K562 (cell line): ENCODE measurements around the gene CPTP. TPM values are rescaled to one million over a fixed set of nuclear protein-coding genes. Genes with fewer than 3 reads are reported as not detected.
A peak's percentile ranks its signal among the peaks of the same experiment; 100 is the strongest.

ENCODE experiments used
- CREB5 ChIP-seq: fragments of 250-450 bp; sonication (Bioruptor Pico); IDR thresholded peaks from 2 replicates; pipeline ENCODE4 v1.5.0; 2020; ENCODE audit warnings: mild to moderate bottlenecking
- CREM ChIP-seq: IDR thresholded peaks from 2 replicates; pipeline ENCODE4 v1.6.1; 2014; ENCODE audit warnings: antibody characterized with exemption, low read depth
- ETS1 ChIP-seq: conservative IDR thresholded peaks from 2 replicates; pipeline ENCODE4 v1.6.1; 2011; ENCODE audit warnings: low read depth, mild to moderate bottlenecking, low read length; ENCODE audit not compliant: control insufficient read depth
- ETS2 ChIP-seq: IDR thresholded peaks from 2 replicates; pipeline ENCODE4 v1.6.1; 2016; ENCODE audit warnings: borderline replicate concordance, missing genetic modification characterization, mild to moderate bottlenecking, moderate library complexity, missing compliant biosample characterization; ENCODE audit not compliant: poor library complexity, severe bottlenecking
- FOSL1 ChIP-seq: fragments of 200-800 bp; sonication (Bioruptor generic); conservative IDR thresholded peaks from 2 replicates; pipeline ENCODE4 v1.6.1; 2016; ENCODE audit warnings: missing genetic modification characterization, missing compliant biosample characterization
- HES1 ChIP-seq: fragments of 450-650 bp; IDR thresholded peaks from 2 replicates; pipeline ENCODE4 v1.6.1; 2016; ENCODE audit warnings: low read depth, mild to moderate bottlenecking, moderate library complexity
- MCM5 ChIP-seq: fragments of 450-650 bp; IDR thresholded peaks from 2 replicates; pipeline ENCODE4 v1.6.1; 2016; ENCODE audit warnings: low read depth
- MCM7 ChIP-seq, 2 experiments: fragments of 450-650 bp; IDR thresholded peaks; 2 replicates each; pipeline ENCODE4 v1.6.1; 2016 to 2018
- NCOA6 ChIP-seq: fragments of 450-650 bp; IDR thresholded peaks from 2 replicates; pipeline ENCODE4 v1.6.1; 2017; ENCODE audit warnings: mild to moderate bottlenecking
- PTTG1 ChIP-seq: fragments of 450-650 bp; IDR thresholded peaks from 2 replicates; pipeline ENCODE4 v1.6.1; 2016; ENCODE audit warnings: low read depth, mild to moderate bottlenecking, missing genetic modification characterization, missing compliant biosample characterization
- RCOR1 ChIP-seq, 2 experiments: IDR thresholded peaks; 2 replicates each; pipeline ENCODE4 v1.6.1; 2012; ENCODE audit warnings: low read depth in 2 of 2, low read length in 2 of 2, borderline replicate concordance in 1 of 2, improper control_type of control experiment in 1 of 2
- STAT6 ChIP-seq: sonication (generic); formaldehyde crosslinking; IDR thresholded peaks from 2 replicates; pipeline ENCODE4 v1.8.1; 2023; ENCODE audit warnings: mild to moderate bottlenecking, missing genetic modification reagents
- TBL1XR1 ChIP-seq, 2 experiments: IDR thresholded peaks; 2 replicates each; pipeline ENCODE4 v1.6.1; 2012; ENCODE audit warnings: improper control_type of control experiment in 2 of 2, low read length in 2 of 2, mild to moderate bottlenecking in 1 of 2
- THRA ChIP-seq: fragments of 450-650 bp; IDR thresholded peaks from 2 replicates; pipeline ENCODE4 v1.6.1; 2017; ENCODE audit warnings: mild to moderate bottlenecking, moderate library complexity
- YBX1 ChIP-seq: fragments of 450-650 bp; IDR thresholded peaks from 2 replicates; pipeline ENCODE4 v1.7.1; 2016; ENCODE audit warnings: mild to moderate bottlenecking
- polyA plus RNA-seq, 8 experiments: library from polyadenylated mRNA; depleted of rRNA in 4 of 8; stranded (reverse) in 5 of 8; unstranded in 3 of 8; fragments of >200 nt; fragmentation: Nextera tagmentation in 2 of 8; fragmentation: Illumina TruSeq in 1 of 8; extraction: Ambion mirVana in 2 of 8; extraction: Trizol in 1 of 8; gene quantifications; 2 replicates each; pipeline versions ENCODE4 v1.2.1 to v1.2.3, GENCODE V29; 2011 to 2014; ENCODE audit warnings: inconsistent platforms in 1 of 8, missing spikeins in 1 of 8
- total RNA-seq, 7 experiments: library from RNA; depleted of rRNA in 6 of 7; stranded (reverse); fragments of >200 nt in 6 of 7; fragmentation: Illumina TruSeq in 2 of 7; extraction: Trizol in 2 of 7; gene quantifications; 2 replicates each; pipeline versions ENCODE4 v1.2.1 to v1.2.3, GENCODE V29; 2011 to 2021; ENCODE audit warnings: low replicate concordance in 1 of 7
- TF ChIP-seq, protein P1 (sequence below): fragments of 450-650 bp; formaldehyde crosslinking; IDR thresholded peaks from 2 replicates; pipeline ENCODE4 v1.4.0; 2022; ENCODE audit warnings: missing genetic modification characterization
- TF ChIP-seq, protein P2 (sequence below): fragments of 450-650 bp; formaldehyde crosslinking; IDR thresholded peaks from 2 replicates; pipeline ENCODE4 v1.4.0; 2020; ENCODE audit warnings: mild to moderate bottlenecking

Gene CPTP
- total and polyA plus RNA-seq, 9 of the 15 experiments (the other 6 are each of a cell fraction or from before 2014, with no cell fraction given), result 0.11 to 25.8 (median 3.5) TPM

GRCh38 chr1:1307923-1308755 is 16.5 kb upstream of the CPTP start, which contains the start of the genes ACAP3 and PUSL1 (continued):
- TF ChIP-seq THRA, result no peak
- TF ChIP-seq MCM5, result no peak
- peak; percentile 83 for TF ChIP-seq CREM
- TF ChIP-seq, protein P1, sequence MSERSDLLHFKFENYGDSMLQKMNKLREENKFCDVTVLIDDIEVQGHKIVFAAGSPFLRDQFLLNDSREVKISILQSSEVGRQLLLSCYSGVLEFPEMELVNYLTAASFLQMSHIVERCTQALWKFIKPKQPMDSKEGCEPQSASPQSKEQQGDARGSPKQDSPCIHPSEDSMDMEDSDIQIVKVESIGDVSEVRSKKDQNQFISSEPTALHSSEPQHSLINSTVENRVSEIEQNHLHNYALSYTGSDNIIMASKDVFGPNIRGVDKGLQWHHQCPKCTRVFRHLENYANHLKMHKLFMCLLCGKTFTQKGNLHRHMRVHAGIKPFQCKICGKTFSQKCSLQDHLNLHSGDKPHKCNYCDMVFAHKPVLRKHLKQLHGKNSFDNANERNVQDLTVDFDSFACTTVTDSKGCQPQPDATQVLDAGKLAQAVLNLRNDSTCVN (CRISPR knock-in tag), result no peak
- peak; percentile 84; the same call in 1 of the 2 replicates for TF ChIP-seq STAT6 (CRISPR knock-in tag)
- no peak for TF ChIP-seq YBX1
- no peak for TF ChIP-seq HES1
- TF ChIP-seq ETS1, result peak; percentile 82; the same call in 1 of the 2 replicates
- TF ChIP-seq CREB5 (CRISPR knock-in tag), result no peak
- no peak for TF ChIP-seq NCOA6
- TF ChIP-seq ETS2 (tag), result no peak
- no peak; a peak in 1 of 4 replicates for TF ChIP-seq TBL1XR1 (IDR thresholded peaks at IDR 0.05; ENCODE audit: low read length in 2 of 2)
- TF ChIP-seq, protein P2, sequence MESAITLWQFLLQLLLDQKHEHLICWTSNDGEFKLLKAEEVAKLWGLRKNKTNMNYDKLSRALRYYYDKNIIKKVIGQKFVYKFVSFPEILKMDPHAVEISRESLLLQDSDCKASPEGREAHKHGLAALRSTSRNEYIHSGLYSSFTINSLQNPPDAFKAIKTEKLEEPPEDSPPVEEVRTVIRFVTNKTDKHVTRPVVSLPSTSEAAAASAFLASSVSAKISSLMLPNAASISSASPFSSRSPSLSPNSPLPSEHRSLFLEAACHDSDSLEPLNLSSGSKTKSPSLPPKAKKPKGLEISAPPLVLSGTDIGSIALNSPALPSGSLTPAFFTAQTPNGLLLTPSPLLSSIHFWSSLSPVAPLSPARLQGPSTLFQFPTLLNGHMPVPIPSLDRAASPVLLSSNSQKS, result no peak
- TF ChIP-seq PTTG1 (tag), result no peak
- TF ChIP-seq RCOR1 (IDR thresholded peaks at IDR 0.05; ENCODE audit: borderline replicate concordance in 1 of 2, low read depth in 2 of 2, low read length in 2 of 2), result no peak
- peak; percentile 63; the same call in 1 of the 2 replicates for TF ChIP-seq FOSL1 (tag)
- no peak for TF ChIP-seq MCM7 (IDR thresholded peaks at IDR 0.05)
